Measurements from ENCODE around the gene TEDDM1.

- TF ChIP-seq CTCF (IDR thresholded peaks at IDR 0.05; ENCODE audit: low read depth, low read length, missing input control) (no peak), RXRA (IDR thresholded peaks at IDR 0.05) (no peak), EGR1 (IDR thresholded peaks at IDR 0.05; ENCODE audit: low read depth in 2 of 2) (no peak), TAF1 (conservative IDR thresholded peaks at IDR 0.05) (no peak), ATF3 (IDR thresholded peaks at IDR 0.05) (no peak), MAX (IDR thresholded peaks at IDR 0.05) (no peak), SP1 (IDR thresholded peaks at IDR 0.05) (no peak), YY1 (IDR thresholded peaks at IDR 0.05) (no peak), HNF4A (conservative IDR thresholded peaks at IDR 0.05) (no peak), REST (IDR thresholded peaks at IDR 0.05) (no peak)
Observed at GRCh38 chr1:182410138-182410537, 9.7 kb upstream of the TEDDM1 start.
